ENCODE results near the gene ANXA10. TPM values are rescaled to one million over a fixed set of nuclear protein-coding genes. Genes with fewer than 3 reads are reported as not detected.
"Not testable (repeated sequence)": the region's sequence is repeated elsewhere in the genome, so short reads cannot be mapped to it uniquely, and the experiment has no call there.

The ANXA10 gene
- total RNA-seq, 1 donor from 2014 or later: not detected

DNA sequence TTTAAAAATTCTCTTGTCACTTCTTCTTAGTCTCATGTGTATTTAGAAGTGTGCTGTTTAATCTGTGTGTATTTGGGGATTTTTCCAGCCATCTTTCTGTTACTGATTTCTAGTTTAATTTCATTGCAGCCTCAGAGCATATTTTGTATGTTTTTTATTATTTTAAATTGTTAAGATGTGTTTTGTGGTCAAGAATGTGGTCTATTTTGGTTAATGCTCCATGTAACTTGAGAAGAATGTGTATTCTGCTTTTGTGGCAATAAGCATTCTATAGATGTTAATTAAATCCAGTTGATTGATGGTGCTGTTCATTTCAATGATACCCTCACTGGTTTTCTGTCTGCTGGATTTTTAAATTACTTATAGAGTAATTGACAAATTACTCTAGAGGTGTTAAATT lies 38.9 kb downstream of the ANXA10 start:
- TF ChIP-seq, protein P1, sequence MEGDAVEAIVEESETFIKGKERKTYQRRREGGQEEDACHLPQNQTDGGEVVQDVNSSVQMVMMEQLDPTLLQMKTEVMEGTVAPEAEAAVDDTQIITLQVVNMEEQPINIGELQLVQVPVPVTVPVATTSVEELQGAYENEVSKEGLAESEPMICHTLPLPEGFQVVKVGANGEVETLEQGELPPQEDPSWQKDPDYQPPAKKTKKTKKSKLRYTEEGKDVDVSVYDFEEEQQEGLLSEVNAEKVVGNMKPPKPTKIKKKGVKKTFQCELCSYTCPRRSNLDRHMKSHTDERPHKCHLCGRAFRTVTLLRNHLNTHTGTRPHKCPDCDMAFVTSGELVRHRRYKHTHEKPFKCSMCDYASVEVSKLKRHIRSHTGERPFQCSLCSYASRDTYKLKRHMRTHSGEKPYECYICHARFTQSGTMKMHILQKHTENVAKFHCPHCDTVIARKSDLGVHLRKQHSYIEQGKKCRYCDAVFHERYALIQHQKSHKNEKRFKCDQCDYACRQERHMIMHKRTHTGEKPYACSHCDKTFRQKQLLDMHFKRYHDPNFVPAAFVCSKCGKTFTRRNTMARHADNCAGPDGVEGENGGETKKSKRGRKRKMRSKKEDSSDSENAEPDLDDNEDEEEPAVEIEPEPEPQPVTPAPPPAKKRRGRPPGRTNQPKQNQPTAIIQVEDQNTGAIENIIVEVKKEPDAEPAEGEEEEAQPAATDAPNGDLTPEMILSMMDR (IDR thresholded peaks at IDR 0.05; ENCODE audit: unreplicated experiment): no peak
- Mint-ChIP-seq H3K36me3 (ENCODE audit: insufficient read depth) (no peaks in the 10 kb centered on the region), H3K9me3 (ENCODE audit: low read depth) (no peaks in the 10 kb centered on the region), H3K4me1 (ENCODE audit: low read depth) (peaks cover 5% of the 10 kb centered on the region), H3K4me3 (ENCODE audit: low read depth) (no peak overlapping the region), H3K27ac (no peak overlapping the region), H3K27me3 (no peaks in the 10 kb centered on the region)
- no peak for DNase-seq (ENCODE audit: low spot score, unreplicated experiment)

DNA sequence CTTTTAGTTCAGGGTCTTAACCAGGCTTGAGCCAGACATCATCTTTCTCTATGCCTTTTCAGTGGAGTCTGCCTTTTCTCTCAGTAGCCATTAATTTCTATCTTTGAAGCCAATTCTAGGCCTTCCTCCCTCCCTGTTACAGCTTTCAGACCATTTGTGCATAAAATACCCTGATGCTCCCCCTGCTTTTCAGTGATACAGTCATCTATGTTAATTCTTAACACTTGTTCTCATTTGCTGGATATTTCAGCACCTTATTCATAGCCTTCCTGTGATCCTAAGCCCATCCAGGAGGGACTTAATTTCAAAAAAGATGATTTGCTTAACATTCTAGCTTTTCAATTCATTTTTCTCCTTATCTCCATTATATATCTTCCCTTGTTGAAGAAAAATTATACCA lies 42.3 kb downstream of the ANXA10 start:
- Mint-ChIP-seq H3K27ac (no peak overlapping the region), H3K9me3 (ENCODE audit: low read depth) (no peaks in the 10 kb centered on the region)
- TF ChIP-seq, protein P1 (IDR thresholded peaks at IDR 0.05; ENCODE audit: unreplicated experiment): no peak

DNA sequence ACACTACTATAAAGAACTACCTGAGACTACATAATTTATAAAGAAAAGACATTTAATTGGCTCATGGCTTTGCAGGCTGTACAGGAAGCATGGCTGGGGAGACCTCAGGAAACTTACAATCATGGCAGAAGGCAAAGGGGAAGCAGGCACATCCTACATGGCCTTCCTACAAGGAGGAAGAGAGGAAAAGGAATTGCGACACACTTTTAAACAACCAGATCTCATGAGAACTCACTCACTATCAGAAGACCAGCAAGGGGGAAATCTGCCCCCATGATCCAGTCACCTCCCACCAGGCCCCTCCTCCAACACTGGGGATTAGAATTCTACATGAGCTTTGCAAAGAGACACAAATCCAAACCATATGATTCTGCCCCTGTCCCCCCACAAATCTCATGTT lies 43.5 kb downstream of the ANXA10 start:
- not testable (repeated sequence) for H3K27ac Mint-ChIP-seq; H3K9me3 Mint-ChIP-seq (ENCODE audit: low read depth); H3K4me3 Mint-ChIP-seq (ENCODE audit: low read depth); H3K36me3 Mint-ChIP-seq (ENCODE audit: insufficient read depth); DNase-seq (ENCODE audit: low spot score, unreplicated experiment); H3K4me1 Mint-ChIP-seq (ENCODE audit: low read depth); H3K27me3 Mint-ChIP-seq

More for the DNA sequence above, 42.3 kb downstream of the ANXA10 start:
- no peaks in the 10 kb centered on the region for H3K27me3 Mint-ChIP-seq
- no peak for DNase-seq (ENCODE audit: low spot score, unreplicated experiment)
- H3K4me3 Mint-ChIP-seq (ENCODE audit: low read depth): no peak overlapping the region
- no peaks in the 10 kb centered on the region for H3K4me1 Mint-ChIP-seq (ENCODE audit: low read depth)
- no peaks in the 10 kb centered on the region for H3K36me3 Mint-ChIP-seq (ENCODE audit: insufficient read depth)

DNA sequence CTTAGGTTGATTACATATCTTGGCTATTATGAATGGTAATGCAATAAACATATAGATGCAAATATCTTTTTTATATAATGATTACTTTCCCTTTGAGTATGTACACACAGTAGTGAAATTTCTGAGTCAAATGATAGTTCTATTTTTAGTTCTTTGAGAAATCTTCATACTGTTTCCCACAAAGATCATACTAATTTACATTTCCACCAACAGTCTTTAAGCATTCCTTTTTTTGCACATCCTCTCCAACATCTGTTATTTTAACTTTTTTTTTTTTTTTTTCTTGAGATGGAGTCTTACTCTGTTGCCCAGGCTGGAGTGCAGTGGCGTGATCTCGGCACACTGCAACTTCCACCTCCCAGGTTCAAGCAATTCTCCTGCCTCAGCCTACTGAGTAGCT lies 45.4 kb downstream of the ANXA10 start:
- DNase-seq (ENCODE audit: low spot score, unreplicated experiment); H3K27ac Mint-ChIP-seq; H3K4me1 Mint-ChIP-seq (ENCODE audit: low read depth); H3K27me3 Mint-ChIP-seq; H3K36me3 Mint-ChIP-seq (ENCODE audit: insufficient read depth); H3K9me3 Mint-ChIP-seq (ENCODE audit: low read depth); H3K4me3 Mint-ChIP-seq (ENCODE audit: low read depth): not testable (repeated sequence)

DNA sequence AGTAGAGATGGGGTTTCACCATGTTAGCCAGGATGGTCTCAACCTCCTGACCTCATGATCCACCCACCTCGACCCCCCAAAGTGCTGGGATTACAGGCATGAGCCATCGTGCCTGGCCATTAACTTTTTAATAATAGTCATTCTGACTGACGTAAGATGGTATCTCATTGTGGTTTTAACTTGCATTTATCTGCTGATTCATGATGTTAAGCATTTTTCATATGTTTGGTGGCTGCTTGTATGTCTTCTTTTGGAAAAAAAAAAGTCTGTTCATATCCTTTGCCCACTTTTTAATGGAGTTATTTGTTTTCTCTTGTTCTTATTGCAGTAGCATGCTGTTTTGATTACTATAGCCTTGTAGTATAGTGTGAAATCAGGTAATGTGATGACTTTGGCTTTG lies 45.8 kb downstream of the ANXA10 start:
- no peak for DNase-seq (ENCODE audit: low spot score, unreplicated experiment)
- no peak overlapping the region for H3K4me3 Mint-ChIP-seq (ENCODE audit: low read depth)
- TF ChIP-seq, protein P1 (IDR thresholded peaks at IDR 0.05; ENCODE audit: unreplicated experiment): no peak
- H3K4me1 Mint-ChIP-seq (ENCODE audit: low read depth): no peaks in the 10 kb centered on the region
- no peak overlapping the region for H3K27ac Mint-ChIP-seq
- H3K9me3 Mint-ChIP-seq (ENCODE audit: low read depth): no peaks in the 10 kb centered on the region
- no peaks in the 10 kb centered on the region for H3K27me3 Mint-ChIP-seq
- no peaks in the 10 kb centered on the region for H3K36me3 Mint-ChIP-seq (ENCODE audit: insufficient read depth)

DNA sequence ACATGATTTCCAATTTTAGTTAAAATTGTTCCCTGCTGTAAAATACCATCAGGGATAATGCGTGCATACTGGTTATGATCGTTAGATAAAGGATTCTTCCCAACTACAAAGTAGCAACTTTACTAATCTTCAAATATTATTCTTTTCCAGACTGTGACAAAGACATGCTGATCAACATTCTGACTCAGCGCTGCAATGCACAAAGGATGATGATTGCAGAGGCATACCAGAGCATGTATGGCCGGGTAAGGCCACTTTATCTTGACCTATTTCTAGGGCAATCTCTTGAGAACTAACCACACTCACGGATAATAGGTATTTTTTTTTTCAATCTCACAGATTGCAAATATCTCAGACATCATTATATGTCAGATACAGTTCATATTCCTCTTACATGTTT lies 47.0 kb downstream of the ANXA10 start:
- H3K27me3 Mint-ChIP-seq: no peaks in the 10 kb centered on the region
- TF ChIP-seq, protein P1 (IDR thresholded peaks at IDR 0.05; ENCODE audit: unreplicated experiment): no peak
- no peaks in the 10 kb centered on the region for H3K4me1 Mint-ChIP-seq (ENCODE audit: low read depth)
- no peak for DNase-seq (ENCODE audit: low spot score, unreplicated experiment)
- no peak overlapping the region for H3K4me3 Mint-ChIP-seq (ENCODE audit: low read depth)
- no peaks in the 10 kb centered on the region for H3K36me3 Mint-ChIP-seq (ENCODE audit: insufficient read depth)
- no peaks in the 10 kb centered on the region for H3K9me3 Mint-ChIP-seq (ENCODE audit: low read depth)
- H3K27ac Mint-ChIP-seq: no peak overlapping the region
